Right lobe of liver (tissue), 6 donors: ENCODE data around the gene VWA5B1. TPM values are rescaled to one million over a fixed set of nuclear protein-coding genes. Genes with fewer than 3 reads are reported as not detected.
A peak's percentile ranks its signal among the peaks of the same experiment; 100 is the strongest.

ENCODE experiments used
- ATAC-seq, 4 donors: fragments of 200-7000 bp; cut with Tn5 transposase; one replicate each; pipeline ENCODE4 v1.9.1; 2020; ENCODE audit warnings: mild to moderate bottlenecking in 4 of 4, moderate library complexity in 4 of 4
- DNase-seq, 3 donors: peaks; one replicate each; pipeline ENCODE4 v3.0.0-alpha.2; 2020
- H3K27ac ChIP-seq, 3 donors: fragments of 200-600 bp; one replicate each; pipeline ENCODE4 v1.8.0; 2022
- H3K27me3 ChIP-seq, 2 donors: fragments of 200-600 bp; one replicate each; pipeline ENCODE4 v1.8.0; 2022
- H3K36me3 ChIP-seq, 4 donors: fragments of 200-600 bp; sonication (generic) in 1 of 4; one replicate each; pipeline versions ENCODE4 v1.5.1 to v1.8.0; 2017 to 2022; ENCODE audit warnings: control low read depth in 1 of 4
- H3K4me1 ChIP-seq, 4 donors: fragments of 200-600 bp; sonication (generic) in 1 of 4; one replicate each; pipeline versions ENCODE4 v1.5.1 to v1.8.0; 2017 to 2022; ENCODE audit warnings: control low read depth in 1 of 4
- H3K4me3 ChIP-seq, 3 donors: fragments of 200-600 bp; one replicate each; pipeline ENCODE4 v1.8.0; 2022
- H3K9me3 ChIP-seq, 4 donors: fragments of 200-600 bp; sonication (generic) in 1 of 4; one replicate each; pipeline versions ENCODE4 v1.5.1 to v1.8.0; 2017 to 2022; ENCODE audit warnings: control low read depth in 1 of 4
- CTCF ChIP-seq, 4 donors: fragments of 200-600 bp in 3 of 4; fragments of 450-650 bp in 1 of 4; IDR thresholded peaks; one replicate each; pipeline versions ENCODE4 v1.5.1 to v1.8.0; 2016 to 2022; ENCODE audit warnings: antibody characterized with exemption in 4 of 4, mild to moderate bottlenecking in 2 of 4
- POLR2A ChIP-seq: fragments of 450-650 bp; IDR thresholded peaks from one replicate; pipeline ENCODE4 v1.6.1; 2017; ENCODE audit warnings: antibody characterized with exemption, mild to moderate bottlenecking
- WGBS: methylation state at CpG from one replicate; pipeline ENCODE4 v1.1.6; 2018; ENCODE audit warnings: low coverage, low lambda C conversion rate; ENCODE audit not compliant: insufficient coverage; ENCODE audit errors: missing lambda C conversion rate; 5-methylcytosine and 5-hydroxymethylcytosine counted together
- intact Hi-C, 2 donors: fragments of 100-400 bp; cut with DNase I; formaldehyde crosslinking; loops; one replicate each; pipeline versions ENCODE4 v1.11.2 to v1.14.1; 2022
- total RNA-seq, 6 experiments: library from RNA; depleted of rRNA in 2 of 6; stranded (reverse); fragments of >200 nt in 2 of 6; fragmentation: NEBNext Ultra II Directional in 3 of 6; extraction: Animal tissue kit (Norgen Biotek cat#: 25700) in 3 of 6; gene quantifications; one replicate each; pipeline versions ENCODE4 v1.1.0 to v1.2.4, GENCODE V29; 2016 to 2023
- donor health status: DM: no; HTN: yes; CAD: no.
- donor health status: DM: no; HTN: no; CAD: no.
- donor health status: DM: no; HTN: no; CAD: no.
- donor health status: DM: no; HTN: yes; CAD: no.
- donor health status: DM: no; HTN: yes; CAD: no.

Gene VWA5B1
- total RNA-seq, 6 experiments from 2014 or later, result not detected

- no peak for ATAC-seq
- WGBS, result 87% methylated on average over 2 of the region's 2 CpGs
Observed at GRCh38 chr1:20362856-20363255, 72.2 kb downstream of the VWA5B1 start.

GRCh38 chr1:20365421-20366055, 74.9 kb downstream of the VWA5B1 start:
- ATAC-seq, result no peak

More at GRCh38 chr1:20362856-20363255, 72.2 kb downstream of the VWA5B1 start:
- no peaks in the 10 kb centered on the region for H3K36me3 ChIP-seq
- peaks cover 0 to 12% (median 0%) of the 10 kb centered on the region in 4 donors for H3K4me1 ChIP-seq
- intact Hi-C loops, result no loop called here
- H3K9me3 ChIP-seq, result no peaks in the 10 kb centered on the region
- H3K27ac ChIP-seq, result no peak overlapping the region
- no peak for DNase-seq
- H3K4me3 ChIP-seq, result no peak overlapping the region
- H3K27me3 ChIP-seq, result peaks cover 0 to 17% of the 10 kb centered on the region in 2 donors
- TF ChIP-seq CTCF (IDR thresholded peaks at IDR 0.05) (no peak), POLR2A (no peak)

GRCh38 chr1:20366056-20366462, 75.4 kb downstream of the VWA5B1 start:
- ATAC-seq, result no peak
- no peaks in the 10 kb centered on the region for H3K36me3 ChIP-seq
- no peak overlapping the region for H3K4me3 ChIP-seq
- no peak for TF ChIP-seq POLR2A
- TF ChIP-seq CTCF (IDR thresholded peaks at IDR 0.05), result no peak
- no peak overlapping the region for H3K27ac ChIP-seq
- no peaks in the 10 kb centered on the region for H3K9me3 ChIP-seq
- peaks cover 0 to 7% (median 0%) of the 10 kb centered on the region in 4 donors for H3K4me1 ChIP-seq
- intact Hi-C loops, result no loop called here
- WGBS, result 6% methylated on average over 13 of the region's 42 CpGs
- H3K27me3 ChIP-seq, result peaks cover 0 to 17% of the 10 kb centered on the region in 2 donors
- DNase-seq, result no peak

More at GRCh38 chr1:20365421-20366055, 74.9 kb downstream of the VWA5B1 start:
- Histone ChIP-seq H3K36me3 (no peaks in the 10 kb centered on the region), H3K27me3 (peaks cover 0 to 17% of the 10 kb centered on the region in 2 donors), H3K9me3 (no peaks in the 10 kb centered on the region), H3K27ac (no peak overlapping the region), H3K4me1 (peaks cover 0 to 7% (median 0%) of the 10 kb centered on the region in 4 donors), H3K4me3 (no peak overlapping the region)
- WGBS, result 47% methylated on average over 12 of the region's 12 CpGs
- intact Hi-C loops, result no loop called here
- TF ChIP-seq POLR2A (no peak), CTCF (IDR thresholded peaks at IDR 0.05) (no peak)
- DNase-seq, result no peak

- ATAC-seq (no peak), DNase-seq (peak in 1 of 3 donors; percentile 12)
- peaks cover 0 to 17% of the 10 kb centered on the region in 2 donors for H3K27me3 ChIP-seq
- H3K9me3 ChIP-seq, result no peaks in the 10 kb centered on the region
- 5% methylated on average over 61 of the region's 70 CpGs for WGBS
- intact Hi-C loops, result no loop called here
- H3K4me1 ChIP-seq, result peaks cover 0 to 7% (median 0%) of the 10 kb centered on the region in 4 donors
- H3K4me3 ChIP-seq, result no peak overlapping the region
- TF ChIP-seq POLR2A (no peak), CTCF (IDR thresholded peaks at IDR 0.05) (no peak)
- no peak overlapping the region for H3K27ac ChIP-seq
- H3K36me3 ChIP-seq, result no peaks in the 10 kb centered on the region
Observed at GRCh38 chr1:20366463-20367115, 75.9 kb downstream of the VWA5B1 start.
